ENCODE data around the gene NUTF2.
"Not testable (repeated sequence)": the region's sequence is repeated elsewhere in the genome, so short reads cannot be mapped to it uniquely, and the experiment has no call there.

- not testable (repeated sequence) for TF ChIP-seq CTCF (IDR thresholded peaks at IDR 0.05); SMAD3 (CRISPR knock-in tag; IDR thresholded peaks at IDR 0.05; ENCODE audit: borderline replicate concordance); ZNF423 (CRISPR knock-in tag; IDR thresholded peaks at IDR 0.05); MAX (CRISPR knock-in tag; IDR thresholded peaks at IDR 0.05); NR1H2 (CRISPR knock-in tag; IDR thresholded peaks at IDR 0.05)
Measured at GRCh38 chr16:67864044-67864443, 17.3 kb downstream of the NUTF2 start.

All from WTC11 (cell line).